Measurements from ENCODE around the gene ALCAM.

GRCh38 chr3:105414841-105415240, 48.1 kb downstream of the ALCAM start:
- TF ChIP-seq, protein P1, sequence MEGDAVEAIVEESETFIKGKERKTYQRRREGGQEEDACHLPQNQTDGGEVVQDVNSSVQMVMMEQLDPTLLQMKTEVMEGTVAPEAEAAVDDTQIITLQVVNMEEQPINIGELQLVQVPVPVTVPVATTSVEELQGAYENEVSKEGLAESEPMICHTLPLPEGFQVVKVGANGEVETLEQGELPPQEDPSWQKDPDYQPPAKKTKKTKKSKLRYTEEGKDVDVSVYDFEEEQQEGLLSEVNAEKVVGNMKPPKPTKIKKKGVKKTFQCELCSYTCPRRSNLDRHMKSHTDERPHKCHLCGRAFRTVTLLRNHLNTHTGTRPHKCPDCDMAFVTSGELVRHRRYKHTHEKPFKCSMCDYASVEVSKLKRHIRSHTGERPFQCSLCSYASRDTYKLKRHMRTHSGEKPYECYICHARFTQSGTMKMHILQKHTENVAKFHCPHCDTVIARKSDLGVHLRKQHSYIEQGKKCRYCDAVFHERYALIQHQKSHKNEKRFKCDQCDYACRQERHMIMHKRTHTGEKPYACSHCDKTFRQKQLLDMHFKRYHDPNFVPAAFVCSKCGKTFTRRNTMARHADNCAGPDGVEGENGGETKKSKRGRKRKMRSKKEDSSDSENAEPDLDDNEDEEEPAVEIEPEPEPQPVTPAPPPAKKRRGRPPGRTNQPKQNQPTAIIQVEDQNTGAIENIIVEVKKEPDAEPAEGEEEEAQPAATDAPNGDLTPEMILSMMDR (IDR thresholded peaks at IDR 0.05; ENCODE audit: control extremely low read depth in 1 of 3, insufficient read depth in 1 of 3, low read depth in 1 of 3, low read length in 3 of 3) = no peak
- no peak for TF ChIP-seq SUZ12 (IDR thresholded peaks at IDR 0.05; ENCODE audit: low read length)
- no peak for TF ChIP-seq EZH2 (IDR thresholded peaks at IDR 0.05; ENCODE audit: low read depth, low read length, severe bottlenecking)
- TF ChIP-seq POLR2A (IDR thresholded peaks at IDR 0.05; ENCODE audit: control extremely low read depth in 1 of 2, low read depth in 2 of 2, low read length in 2 of 2) = no peak
- TF ChIP-seq EP300 (IDR thresholded peaks at IDR 0.05; ENCODE audit: borderline replicate concordance in 1 of 2, low read depth in 2 of 2, low read length in 2 of 2) = no peak
- no peak for TF ChIP-seq MAFK (IDR thresholded peaks at IDR 0.05; ENCODE audit: low read depth, low read length)
- TF ChIP-seq KDM1A (IDR thresholded peaks at IDR 0.05; ENCODE audit: borderline replicate concordance, low read length) = no peak
- no peak for TF ChIP-seq CHD1 (IDR thresholded peaks at IDR 0.05; ENCODE audit: low read depth, low read length)

All from H1 (cell line).